ENCODE results near the gene PPM1H.
"Not testable (repeated sequence)": the region's sequence is repeated elsewhere in the genome, so short reads cannot be mapped to it uniquely, and the experiment has no call there.

Gene PPM1H

DNA sequence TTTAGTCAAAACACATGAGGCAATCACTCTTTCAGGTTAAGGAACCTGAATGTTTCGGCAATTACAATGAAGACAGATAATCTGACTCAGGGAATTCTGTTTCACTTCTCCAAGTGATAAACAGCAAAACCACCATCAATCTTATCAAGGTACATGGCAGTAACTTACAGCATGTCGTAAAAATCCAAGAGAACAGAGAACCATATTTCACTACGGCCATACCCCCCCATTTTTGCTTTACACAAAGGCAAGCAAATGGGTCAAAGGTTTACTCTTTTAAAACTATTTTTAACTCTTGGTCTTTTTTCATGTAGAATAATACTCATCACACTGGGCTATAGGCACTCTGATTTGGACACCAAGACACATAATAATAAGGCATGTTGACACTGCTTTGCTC lies 102.4 kb downstream of the PPM1H start:
- no peak for DNase-seq

DNA sequence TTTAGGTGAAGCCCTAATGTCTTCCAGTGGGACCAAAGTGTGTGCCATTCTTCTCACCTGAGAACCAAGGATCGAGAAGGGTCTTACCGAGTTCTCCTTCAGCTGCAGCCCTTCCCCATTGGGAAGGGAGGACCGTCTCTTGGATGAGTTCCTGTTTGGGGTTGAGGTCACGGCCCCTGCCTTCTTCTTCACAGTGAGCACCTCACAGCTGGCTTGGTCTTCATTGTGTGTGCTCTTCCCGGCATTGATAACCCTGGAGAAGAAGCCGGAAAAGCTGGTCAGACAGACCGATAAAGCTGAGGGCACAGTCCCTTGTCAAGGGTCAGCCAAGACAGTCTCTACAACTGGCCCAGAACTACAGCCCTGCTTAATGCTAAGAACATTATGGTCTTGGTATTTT lies 102.9 kb downstream of the PPM1H start:
- no peak for DNase-seq

DNA sequence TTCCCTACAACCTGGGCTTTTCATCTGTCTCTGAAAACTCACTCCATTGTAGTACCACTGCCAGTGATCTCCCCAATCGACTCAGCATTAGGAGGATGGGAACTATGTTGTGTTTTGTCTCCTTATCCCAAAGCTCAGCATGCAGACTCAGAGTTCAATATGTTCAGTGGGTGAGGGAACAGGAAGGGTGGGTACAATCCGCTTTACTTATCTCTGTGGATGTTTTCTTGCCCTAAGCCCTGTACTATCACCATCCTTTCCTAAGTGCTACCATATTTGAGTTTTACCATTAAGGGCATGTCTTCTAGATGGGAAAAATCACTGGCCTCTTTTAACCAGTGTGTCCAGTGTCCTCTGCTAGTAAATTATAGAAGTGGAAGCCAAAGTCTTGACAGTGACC lies 107.1 kb downstream of the PPM1H start:
- DNase-seq = no peak

DNA sequence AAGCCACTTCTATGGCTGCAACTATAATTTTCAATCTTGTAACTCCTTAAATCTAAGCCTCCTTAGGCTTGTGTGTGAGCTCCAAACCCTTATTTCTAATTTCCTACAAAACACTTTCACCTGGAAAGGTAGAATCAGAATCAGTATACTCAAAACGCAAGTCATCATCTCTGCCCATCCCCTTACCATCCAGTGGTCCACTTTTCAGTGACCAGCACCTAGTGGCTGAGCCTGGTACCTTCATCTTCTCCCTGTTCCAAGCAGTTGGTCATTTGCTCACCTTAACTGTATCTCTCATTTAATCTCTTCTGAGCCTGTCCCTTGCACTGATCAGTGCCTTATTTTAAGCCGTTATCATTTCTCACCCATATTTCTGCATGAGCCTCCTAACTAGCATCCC lies 107.9 kb downstream of the PPM1H start:
- no peak for DNase-seq

DNA sequence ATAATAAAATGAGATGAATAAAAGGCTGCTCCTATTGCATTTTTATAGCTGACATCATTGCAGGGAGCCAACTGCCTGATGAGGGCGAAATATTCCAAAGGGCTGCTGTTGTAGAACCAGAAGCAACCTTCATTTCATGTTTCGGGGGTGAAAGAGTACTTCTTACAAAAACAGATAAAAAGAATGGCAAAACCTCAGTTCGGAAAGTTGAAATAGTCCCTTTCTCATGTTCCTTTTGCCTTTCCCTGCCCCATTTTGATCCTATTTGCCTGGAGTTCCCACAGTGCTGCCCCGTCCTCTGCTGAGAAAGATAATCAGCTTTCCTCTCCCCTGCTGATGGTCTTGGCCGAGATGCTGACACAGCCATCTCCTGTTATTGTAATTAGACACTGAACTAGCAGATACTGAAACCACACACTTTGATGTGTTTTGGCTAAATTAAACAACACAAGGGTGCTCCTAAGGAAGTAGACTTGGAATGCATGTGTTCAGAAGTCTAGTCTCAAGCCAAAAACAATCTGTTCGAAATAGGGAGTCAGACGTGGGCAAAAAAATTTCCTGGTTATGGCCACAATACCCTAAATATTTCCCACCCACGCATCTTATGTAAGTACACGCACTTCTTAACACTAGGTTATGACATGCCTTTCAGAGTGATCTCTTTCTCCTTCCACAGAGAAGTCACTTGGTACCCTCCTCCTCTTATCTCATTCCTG lies 117.2 kb downstream of the PPM1H start:
- DNase-seq = no peak

DNA sequence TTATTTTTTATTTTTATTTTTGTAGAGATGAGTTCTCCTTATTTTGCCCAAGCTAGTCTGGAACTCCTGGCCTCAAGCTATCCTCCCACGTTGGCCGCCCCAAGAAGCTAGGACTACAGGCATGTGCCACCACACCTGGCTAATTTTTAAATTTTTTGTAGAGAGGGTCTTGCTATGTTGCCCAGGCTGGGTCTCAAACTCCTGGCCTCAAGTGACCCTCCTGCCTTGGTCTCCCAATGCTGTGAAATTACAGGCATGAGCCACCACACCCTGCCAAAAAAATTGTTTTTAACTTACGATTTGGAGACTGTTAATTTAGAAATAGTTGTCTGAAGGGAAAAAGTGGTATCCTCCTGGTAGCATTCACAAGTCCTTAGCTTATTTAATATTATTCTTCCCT lies 120.7 kb downstream of the PPM1H start:
- DNase-seq = no peak

DNA sequence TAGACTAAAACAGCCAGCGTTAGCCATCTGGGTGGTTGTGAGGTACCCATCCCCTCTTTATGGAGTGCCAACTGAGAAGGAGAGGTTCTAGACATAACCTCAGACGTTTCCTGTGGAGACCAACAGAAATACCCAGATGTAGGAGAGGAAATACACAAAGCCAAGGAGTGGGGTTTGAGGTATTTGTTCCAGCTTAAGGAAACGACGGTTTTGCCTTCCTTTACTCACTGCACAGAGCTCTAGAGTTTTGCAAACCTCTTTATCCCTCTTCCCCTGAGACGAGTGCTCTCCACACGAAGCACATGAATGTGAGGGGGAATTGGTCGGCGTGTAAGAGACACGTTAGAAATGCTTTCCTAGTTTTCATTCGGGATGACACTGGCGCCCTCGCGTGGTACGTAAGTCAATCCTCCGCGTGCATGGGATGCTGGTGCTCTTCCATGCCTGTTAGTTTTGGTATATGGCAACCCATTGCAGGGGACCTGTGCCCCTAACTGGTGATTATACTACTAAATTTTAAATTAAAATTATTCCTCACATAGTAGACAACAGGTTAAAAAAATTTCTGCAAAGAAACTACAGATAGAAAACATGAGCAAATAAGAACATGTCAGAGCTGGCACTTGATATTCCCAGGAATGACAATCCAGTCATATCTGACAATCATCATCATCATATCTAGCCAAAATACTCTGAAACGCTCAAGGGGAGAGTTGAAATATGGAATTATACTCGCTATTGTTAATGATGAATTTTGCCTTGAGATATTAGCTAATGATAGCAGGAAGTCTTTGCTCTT lies 121.7 kb downstream of the PPM1H start:
- DNase-seq = peak; percentile 4

DNA sequence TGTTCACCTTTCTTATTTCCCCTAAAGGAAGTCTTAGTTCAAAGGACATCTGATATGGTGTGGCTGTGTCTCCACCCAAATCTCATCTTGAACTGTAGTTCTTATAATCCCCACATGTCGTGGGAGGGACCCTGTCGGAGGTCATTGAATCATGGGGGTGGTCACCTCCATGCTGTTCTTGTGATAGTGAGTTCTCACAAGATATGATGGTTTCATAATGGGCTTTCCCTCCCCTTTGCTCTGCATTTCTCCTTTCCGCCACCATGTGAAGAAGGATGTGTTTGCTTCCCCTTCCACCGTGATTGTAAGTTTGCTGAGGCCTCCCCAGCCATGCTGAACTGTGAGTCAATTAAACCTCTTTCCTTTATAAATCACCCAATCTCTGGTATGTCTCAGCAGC lies 123.5 kb downstream of the PPM1H start:
- DNase-seq = not testable (repeated sequence)

DNA sequence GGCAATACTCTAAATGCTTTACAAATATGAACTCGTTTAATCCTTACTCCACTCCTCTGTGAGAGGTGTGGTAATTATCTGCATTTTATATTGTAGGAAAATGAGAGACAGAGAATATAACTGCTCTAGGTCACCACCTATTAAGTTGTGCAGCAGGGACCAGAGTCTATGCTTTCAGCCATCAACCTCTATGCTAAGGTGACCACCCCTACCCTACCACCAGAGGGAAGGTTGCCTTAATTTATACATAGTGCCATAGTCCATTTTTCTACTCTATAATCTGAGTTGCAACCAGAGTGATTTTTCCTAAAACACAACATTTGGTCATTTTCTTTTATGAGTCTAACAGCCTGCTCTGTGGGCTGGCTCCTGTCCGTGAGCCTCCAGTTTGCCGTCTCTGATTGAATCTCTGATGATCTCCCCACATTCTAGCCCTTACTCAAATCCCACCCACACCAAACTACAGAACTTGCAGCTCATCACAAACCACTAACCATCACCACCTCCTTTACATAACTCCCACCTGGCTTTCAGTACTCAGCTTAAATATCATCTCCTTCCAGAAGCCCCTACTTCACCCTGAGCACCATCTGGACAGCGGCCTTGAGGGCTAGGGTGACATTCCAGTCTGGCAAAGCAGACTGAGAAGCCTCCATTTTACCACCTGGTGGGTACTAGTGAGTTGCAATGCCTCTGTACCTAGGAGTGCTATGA lies 126.6 kb downstream of the PPM1H start:
- no peak for DNase-seq

DNA sequence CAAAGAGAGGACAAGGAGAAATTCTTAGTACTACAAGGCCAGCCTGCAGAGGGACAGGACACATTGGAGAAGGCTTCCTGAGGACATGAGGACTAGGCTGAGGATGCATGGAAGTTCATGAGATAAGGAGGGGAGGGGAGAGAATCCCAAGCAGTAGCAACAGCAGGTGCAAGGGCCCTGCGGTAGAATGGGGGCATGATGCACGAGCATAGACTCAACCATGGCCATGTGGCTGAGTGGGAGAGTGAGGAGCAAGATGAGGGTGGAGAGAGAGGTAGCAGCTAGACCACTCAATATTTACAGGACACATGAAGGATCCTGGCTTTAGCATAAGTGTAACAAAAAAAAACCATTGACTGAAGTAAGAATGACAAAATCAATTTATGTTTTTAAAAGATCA lies 128.1 kb downstream of the PPM1H start:
- DNase-seq = no peak

DNA sequence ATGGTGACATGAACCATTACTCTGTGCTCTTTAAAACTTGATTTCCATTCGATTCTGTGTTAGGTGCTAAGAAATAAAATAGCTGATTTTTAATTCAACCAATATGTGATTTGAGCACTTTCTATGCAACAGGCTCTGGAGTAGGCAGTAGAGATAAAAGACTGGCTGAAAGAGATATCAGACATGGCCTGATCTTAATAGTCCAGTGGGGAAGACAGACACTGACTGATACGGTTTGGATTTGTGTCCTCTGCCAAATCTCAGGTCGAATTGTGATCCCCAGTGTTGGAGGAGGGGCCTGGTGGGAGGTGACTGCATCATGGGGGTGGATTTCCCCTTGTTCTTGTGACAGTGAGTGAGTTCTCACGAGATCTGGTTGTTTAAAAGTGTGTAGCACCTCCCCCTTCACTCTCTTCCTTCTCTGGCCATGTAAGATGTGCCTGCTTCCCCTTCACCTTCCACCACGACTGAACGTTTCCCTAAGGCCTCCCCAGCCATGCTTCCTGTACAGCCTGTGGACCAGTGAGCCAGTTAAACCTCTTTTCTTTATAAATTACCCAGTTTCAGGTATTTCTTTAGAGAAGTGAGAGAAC lies 128.6 kb downstream of the PPM1H start:
- no peak for DNase-seq

DNA sequence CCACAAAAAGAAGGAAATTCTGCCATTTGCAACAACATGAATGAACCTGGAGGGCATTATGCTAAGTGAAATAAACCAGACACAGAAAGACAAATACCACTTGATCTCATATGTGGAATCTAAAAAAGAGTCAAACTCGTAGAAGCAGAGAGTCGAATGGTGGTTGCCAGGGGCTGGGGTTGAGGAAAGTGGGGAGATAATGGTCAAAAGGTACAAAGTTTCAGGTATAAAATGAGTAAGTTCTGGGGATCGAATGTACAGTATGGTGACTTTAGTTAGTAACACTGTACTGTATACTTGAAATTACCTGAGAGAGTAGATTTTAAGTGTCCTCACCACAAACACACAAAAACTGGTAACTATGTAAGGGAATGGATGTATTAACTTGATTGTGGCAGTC lies 129.4 kb downstream of the PPM1H start:
- DNase-seq = no peak

DNA sequence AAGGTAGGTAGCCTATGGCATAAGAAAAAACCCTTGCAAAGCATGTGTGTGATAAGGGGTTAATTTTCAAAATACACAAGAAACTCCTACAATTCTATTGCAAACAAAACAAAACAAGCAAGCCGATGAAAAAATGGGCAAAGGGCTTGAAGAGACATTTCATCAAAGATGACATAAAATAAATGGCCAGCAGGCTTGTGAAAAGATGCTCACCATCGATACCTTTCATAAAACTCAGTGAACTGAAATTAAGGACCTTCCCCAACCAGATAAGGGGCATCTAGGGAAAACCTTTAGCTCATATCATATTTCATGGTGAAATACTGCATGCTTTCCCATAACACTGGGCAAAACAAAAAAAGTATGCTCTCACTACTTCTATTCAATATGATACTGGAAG lies 131.2 kb downstream of the PPM1H start:
- DNase-seq = no peak

DNA sequence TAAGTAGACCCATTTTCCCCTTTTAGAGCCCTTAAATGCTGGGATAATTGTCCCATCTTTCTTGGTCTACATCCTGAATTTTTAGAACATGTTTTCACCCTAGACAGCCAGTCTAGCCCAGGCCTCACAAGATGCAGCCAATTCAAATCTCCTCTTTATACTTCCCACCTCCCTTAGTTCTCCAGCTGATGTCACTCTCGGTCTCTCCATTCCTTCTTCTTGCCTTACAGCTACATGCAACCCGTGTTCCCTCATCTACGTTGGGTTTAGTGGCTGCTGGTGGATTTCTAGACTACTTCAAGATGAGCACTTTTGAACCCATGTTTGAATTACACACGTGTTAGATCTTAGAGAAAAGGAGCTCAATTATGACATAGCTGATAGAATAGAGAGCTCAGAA lies 132.0 kb downstream of the PPM1H start:
- DNase-seq = no peak

DNA sequence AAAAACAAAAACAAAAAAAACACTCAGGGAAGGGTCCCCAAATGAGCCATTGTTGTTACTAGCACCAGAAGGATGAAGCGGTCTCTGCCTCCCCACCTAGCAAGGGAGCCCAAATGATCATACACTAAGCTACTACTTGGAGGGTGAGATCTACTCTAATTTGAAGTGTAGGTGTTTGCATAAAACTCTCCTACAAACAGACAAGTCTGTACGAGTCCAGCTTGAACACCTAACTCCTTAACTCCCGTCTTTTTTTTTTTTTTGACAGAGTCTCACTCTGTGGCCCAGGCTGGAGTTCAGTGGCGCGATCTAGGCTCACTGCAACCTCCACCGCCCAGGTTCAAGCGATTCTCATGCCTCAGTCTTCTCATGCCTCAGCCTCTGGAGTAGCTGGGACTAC lies 132.6 kb downstream of the PPM1H start:
- DNase-seq = no peak

DNA sequence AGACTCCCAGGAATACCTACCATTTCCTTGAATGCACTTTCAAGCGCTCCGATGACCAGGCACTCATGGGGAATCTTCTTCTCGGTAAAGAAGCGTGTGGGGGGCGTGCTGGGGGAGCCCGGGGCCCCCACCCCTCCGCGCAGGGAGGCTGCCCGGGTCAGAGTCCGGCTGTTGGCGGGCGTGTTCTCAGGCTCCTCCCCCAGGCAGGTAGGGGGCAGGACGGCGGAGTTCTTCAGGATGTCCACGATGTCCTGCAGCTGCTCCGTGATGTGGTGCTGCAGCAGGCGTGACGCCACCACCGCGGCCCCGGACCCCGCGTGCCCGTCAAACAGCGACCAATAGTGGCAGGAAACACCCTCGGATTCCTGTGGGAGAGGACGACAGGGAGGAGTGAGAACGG lies 133.2 kb downstream of the PPM1H start:
- DNase-seq = no peak

DNA sequence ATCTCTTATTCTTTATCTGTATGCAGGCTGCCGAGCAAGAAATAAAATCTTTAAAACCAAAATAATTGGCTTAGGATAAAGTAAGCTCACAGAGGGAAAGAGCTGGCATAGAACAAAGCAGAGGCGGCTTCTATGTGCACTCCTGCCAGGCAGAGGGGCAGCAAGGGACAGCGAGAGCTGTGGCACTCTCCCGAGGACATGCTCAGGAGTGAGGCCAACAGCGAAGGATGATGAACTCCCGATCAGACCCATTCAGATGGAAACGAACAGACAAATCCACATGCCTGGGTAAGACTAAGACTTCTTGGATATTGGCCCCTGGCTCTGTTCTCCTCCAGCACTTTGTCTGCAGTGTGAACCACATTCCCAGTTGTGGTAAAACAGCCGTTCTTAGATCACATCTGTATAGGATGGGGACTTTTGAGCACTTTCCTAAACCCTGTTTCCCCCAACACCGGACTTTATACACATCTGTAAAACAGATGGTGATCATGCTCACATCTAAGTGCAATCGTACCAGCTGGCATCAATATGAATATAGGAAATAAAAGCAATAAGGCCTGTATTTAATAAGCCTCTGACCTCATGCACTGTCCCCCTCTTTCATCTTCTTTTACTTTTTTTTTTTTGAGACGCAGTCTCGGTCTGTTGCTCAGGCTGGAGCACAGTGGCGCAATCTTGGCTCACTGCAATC lies 134.1 kb downstream of the PPM1H start:
- DNase-seq = no peak

DNA sequence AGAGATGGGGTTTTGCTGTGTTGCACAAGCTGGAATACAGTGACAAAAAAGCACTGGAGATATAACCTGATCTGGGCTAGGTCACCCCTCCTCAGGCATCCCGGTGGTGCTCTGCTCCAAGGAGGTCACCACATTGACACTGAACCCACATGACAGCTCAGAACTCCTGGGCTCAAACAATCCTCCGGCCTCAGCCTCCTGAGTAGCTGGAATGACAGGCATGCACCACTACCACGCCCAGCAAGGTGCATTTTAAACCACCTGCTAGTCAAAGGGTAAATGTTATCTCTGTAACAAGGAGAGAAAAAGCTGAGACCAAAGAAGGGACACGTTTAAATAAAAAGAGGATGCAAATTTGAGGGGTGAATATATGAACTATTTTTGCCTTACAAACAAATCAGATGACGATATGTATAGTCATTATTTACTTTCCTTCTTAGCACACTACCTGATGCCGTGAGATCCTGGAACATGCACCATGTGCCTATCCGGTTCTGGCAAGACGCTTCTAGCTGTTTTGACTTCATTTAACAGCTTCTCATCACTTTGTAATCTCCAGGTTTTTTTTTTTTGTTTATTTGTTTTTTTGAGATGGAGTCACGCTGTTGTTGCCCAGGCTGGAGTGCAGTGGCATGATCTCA lies 135.1 kb downstream of the PPM1H start:
- no peak for DNase-seq

DNA sequence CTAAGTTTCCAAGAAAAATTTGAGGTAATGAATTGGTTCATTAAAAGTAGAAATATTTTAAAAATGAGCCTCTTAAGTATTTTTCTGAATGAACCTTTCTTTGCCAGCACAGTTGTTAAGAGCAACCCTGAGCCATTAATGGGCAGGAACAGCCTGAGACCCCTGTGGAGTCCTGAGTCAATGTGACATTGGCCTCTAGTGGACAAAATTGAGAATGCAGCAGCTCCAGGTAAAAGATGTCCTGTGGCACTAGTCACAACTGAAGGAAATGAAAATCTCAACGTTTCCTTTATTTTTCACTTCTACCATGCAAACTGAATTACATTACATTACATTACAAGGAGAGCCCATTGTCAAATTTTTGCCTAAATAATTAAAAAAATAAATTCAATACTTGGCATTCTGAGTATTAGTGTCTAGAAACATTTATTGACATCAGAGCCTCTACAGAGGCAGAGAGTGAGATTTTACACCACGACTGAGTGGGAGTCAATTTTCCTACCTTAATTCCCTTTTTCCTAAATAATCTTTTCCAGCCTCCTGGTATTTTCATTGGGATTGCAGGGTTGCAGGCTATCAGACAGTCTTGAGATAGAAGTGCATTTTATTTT lies 135.7 kb downstream of the PPM1H start:
- DNase-seq = peak; percentile 73

DNA sequence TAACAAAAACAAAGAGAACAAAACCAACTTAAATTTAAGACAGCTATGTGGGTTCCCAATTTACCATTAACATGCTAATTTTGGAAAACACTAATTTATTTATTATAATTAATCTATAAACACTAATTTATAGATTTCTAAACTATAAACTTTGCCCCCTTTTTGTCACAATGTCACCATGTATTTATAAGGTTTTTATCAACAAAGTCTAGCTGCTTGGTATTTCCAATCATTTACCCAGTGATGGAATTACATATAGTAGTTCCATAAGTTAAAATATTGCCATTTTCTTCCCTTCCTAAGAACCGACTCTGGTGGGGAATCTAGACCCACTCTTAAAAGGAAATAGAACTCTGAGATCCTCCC lies 140.7 kb downstream of the PPM1H start:
- DNase-seq = no peak

DNA sequence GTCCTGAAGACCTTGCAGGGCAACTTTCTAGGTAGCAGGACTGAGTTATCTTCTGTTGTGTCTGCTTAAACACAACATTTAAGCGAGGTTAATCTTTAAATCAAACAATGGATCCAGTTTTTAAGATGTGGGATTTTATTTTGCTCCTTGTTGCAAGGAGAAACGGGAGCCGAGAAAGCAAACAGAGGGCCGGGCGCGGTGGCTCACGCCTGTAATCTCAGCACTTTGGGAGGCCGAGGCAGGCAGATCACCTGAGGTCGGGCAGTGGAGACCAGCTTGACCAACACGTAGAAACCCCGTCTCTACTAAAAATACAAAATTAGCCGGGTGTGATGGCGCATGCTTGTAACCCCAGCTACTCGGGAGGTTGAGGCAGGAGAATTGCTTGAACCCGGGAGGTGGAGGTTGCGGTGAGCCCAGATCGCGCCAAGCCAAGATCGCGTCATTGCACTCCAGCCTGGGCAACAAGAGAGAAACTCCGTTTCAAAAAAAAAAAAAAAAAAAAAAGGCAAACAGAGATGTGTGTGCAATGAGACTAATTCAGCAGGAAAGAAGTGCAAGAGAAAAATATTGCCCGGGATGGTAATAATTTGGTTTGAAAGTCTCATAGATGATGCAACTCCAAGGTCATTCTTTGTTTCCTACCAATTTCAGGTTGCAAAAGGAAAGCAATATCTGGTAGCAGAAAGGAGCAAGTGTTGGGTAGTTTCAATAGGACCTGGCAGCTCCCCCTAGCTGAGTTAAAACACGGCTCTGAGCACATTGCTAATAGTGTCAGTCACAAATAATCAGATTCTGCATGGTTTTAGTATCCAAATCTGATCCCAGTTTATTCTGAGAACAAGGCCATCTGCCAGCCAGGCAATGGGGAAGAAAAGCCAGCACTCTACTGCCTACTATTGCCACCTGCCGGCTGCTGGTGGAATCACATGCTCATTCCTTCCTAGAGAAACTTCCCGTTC lies 141.4 kb downstream of the PPM1H start:
- DNase-seq = peak; percentile 55
